GM19023 (cell line): ENCODE results near the gene SESN1.
"Not testable (repeated sequence)": the region's sequence is repeated elsewhere in the genome, so short reads cannot be mapped to it uniquely, and the experiment has no call there.

ENCODE experiments used
- ATAC-seq: cut with Tn5 transposase; IDR thresholded peaks from one replicate; pipeline ENCODE4 v1.9.1; 2021; ENCODE audit warnings: mild to moderate bottlenecking, moderate library complexity; ENCODE audit not compliant: unreplicated experiment

The SESN1 gene

GRCh38 chr6:109094416-109095035 is at the start of gene SESN1:
SESN1 (minus strand) TSS chr6:109094846; CDS start chr6:109094073, 773 bp downstream.
- peak; percentile 66 for ATAC-seq

- ATAC-seq, result no peak
Observed at GRCh38 chr6:109143191-109143590, 48.5 kb upstream of the SESN1 start.

GRCh38 chr6:109142067-109142466 is 47.4 kb upstream of the SESN1 start:
- not testable (repeated sequence) for ATAC-seq

- no peak for ATAC-seq
Observed at GRCh38 chr6:109139109-109139508, 44.5 kb upstream of the SESN1 start.

- not testable (repeated sequence) for ATAC-seq
Observed at GRCh38 chr6:109136530-109136929, 41.9 kb upstream of the SESN1 start.

- not testable (repeated sequence) for ATAC-seq
Observed at GRCh38 chr6:109136039-109136438, 41.4 kb upstream of the SESN1 start.

GRCh38 chr6:109135600-109135999 is 41.0 kb upstream of the SESN1 start:
- ATAC-seq, result not testable (repeated sequence)

GRCh38 chr6:109130065-109130464 is 35.4 kb upstream of the SESN1 start:
- ATAC-seq, result no peak

GRCh38 chr6:109125504-109125903 is 30.9 kb upstream of the SESN1 start:
- ATAC-seq, result no peak

- no peak for ATAC-seq
Observed at GRCh38 chr6:109124219-109124618, 29.6 kb upstream of the SESN1 start.

GRCh38 chr6:109121411-109121810 is 26.8 kb upstream of the SESN1 start:
- no peak for ATAC-seq

GRCh38 chr6:109118871-109119354 is 24.3 kb upstream of the SESN1 start:
- ATAC-seq, result no peak

GRCh38 chr6:109118337-109118736 is 23.7 kb upstream of the SESN1 start:
- no peak for ATAC-seq

GRCh38 chr6:109117346-109118035 is 22.8 kb upstream of the SESN1 start:
- peak; percentile 79 for ATAC-seq

- ATAC-seq, result not testable (repeated sequence)
Observed at GRCh38 chr6:109112663-109113062, 18.0 kb upstream of the SESN1 start.

- not testable (repeated sequence) for ATAC-seq
Observed at GRCh38 chr6:109109663-109110062, 15.0 kb upstream of the SESN1 start.

- ATAC-seq, result no peak
Observed at GRCh38 chr6:109105681-109106080, 11.0 kb upstream of the SESN1 start.

- ATAC-seq, result no peak
Observed at GRCh38 chr6:109104512-109104911, 9.9 kb upstream of the SESN1 start.

- no peak for ATAC-seq
Observed at GRCh38 chr6:109103942-109104341, 9.3 kb upstream of the SESN1 start.

- ATAC-seq, result no peak
Observed at GRCh38 chr6:109102762-109103161, 8.1 kb upstream of the SESN1 start.

GRCh38 chr6:109097661-109098060 is 3.0 kb upstream of the SESN1 start:
- no peak for ATAC-seq

GRCh38 chr6:109096208-109096607 is 1.6 kb upstream of the SESN1 start:
- no peak for ATAC-seq

GRCh38 chr6:109095835-109096084 is 1.1 kb upstream of the SESN1 start:
- ATAC-seq, result no peak
